CD1c-positive myeloid dendritic cell (primary cell): ENCODE results near the gene ZNF423.

Experiments used
- DNase-seq: peaks from one replicate; pipeline ENCODE4 v3.0.0-alpha.2; 2016; ENCODE audit errors: extremely low spot score

Gene ZNF423

GRCh38 chr16:49664221-49665215, 191.4 kb downstream of the ZNF423 start:
- DNase-seq: no peak

- DNase-seq: no peak
Observed at GRCh38 chr16:49663081-49664065, 192.5 kb downstream of the ZNF423 start.

- no peak for DNase-seq
Observed at GRCh38 chr16:49662569-49662968, 193.3 kb downstream of the ZNF423 start.

- no peak for DNase-seq
Observed at GRCh38 chr16:49661465-49662187, 194.3 kb downstream of the ZNF423 start.

- DNase-seq: no peak
Observed at GRCh38 chr16:49660626-49661025, 195.3 kb downstream of the ZNF423 start.

GRCh38 chr16:49659356-49659755, 196.6 kb downstream of the ZNF423 start:
- no peak for DNase-seq

GRCh38 chr16:49658531-49658930, 197.4 kb downstream of the ZNF423 start:
- DNase-seq: no peak

- no peak for DNase-seq
Observed at GRCh38 chr16:49657736-49658465, 198.0 kb downstream of the ZNF423 start.

GRCh38 chr16:49654425-49654824, 201.5 kb downstream of the ZNF423 start:
- DNase-seq: no peak

- DNase-seq: no peak
Observed at GRCh38 chr16:49653577-49653976, 202.3 kb downstream of the ZNF423 start.

GRCh38 chr16:49653173-49653570, 202.7 kb downstream of the ZNF423 start:
- DNase-seq: no peak

GRCh38 chr16:49652456-49653172, 203.3 kb downstream of the ZNF423 start:
- DNase-seq: no peak

GRCh38 chr16:49651996-49652395, 203.9 kb downstream of the ZNF423 start:
- DNase-seq: no peak

- no peak for DNase-seq
Observed at GRCh38 chr16:49651226-49651625, 204.7 kb downstream of the ZNF423 start.

GRCh38 chr16:49650603-49651002, 205.3 kb downstream of the ZNF423 start:
- no peak for DNase-seq

- no peak for DNase-seq
Observed at GRCh38 chr16:49649013-49649765, 206.7 kb downstream of the ZNF423 start.

- DNase-seq: no peak
Observed at GRCh38 chr16:49647673-49648072, 208.2 kb downstream of the ZNF423 start.

- DNase-seq: no peak
Observed at GRCh38 chr16:49645263-49645662, 210.6 kb downstream of the ZNF423 start.

- no peak for DNase-seq
Observed at GRCh38 chr16:49644145-49644463, 211.8 kb downstream of the ZNF423 start.
